Liver (tissue), 9 donors: ENCODE results near the gene KLF2. TPM values are rescaled to one million over a fixed set of nuclear protein-coding genes. Genes with fewer than 3 reads are reported as not detected.

Experiments
- DNase-seq: peaks from one replicate; pipeline ENCODE4 v3.0.0-alpha.2; 2017; ENCODE audit warnings: low spot score
- H3K27ac ChIP-seq, 2 donors: one replicate each; pipeline ENCODE4 v1.7.0; 2013; ENCODE audit warnings: inconsistent platforms in 2 of 2, low read length in 2 of 2, control low read depth in 1 of 2, low read depth in 1 of 2, mild to moderate bottlenecking in 1 of 2
- H3K27me3 ChIP-seq, 4 donors: one replicate each; pipeline versions ENCODE4 v1.6.1 to v1.7.0; 2013; ENCODE audit warnings: low read length in 3 of 4, inconsistent platforms in 1 of 4, mild to moderate bottlenecking in 1 of 4, moderate library complexity in 1 of 4; ENCODE audit not compliant: control insufficient read depth in 4 of 4, insufficient read depth in 4 of 4
- H3K36me3 ChIP-seq, 4 donors: one replicate each; pipeline versions ENCODE4 v1.6.1 to v1.7.0; 2013; ENCODE audit warnings: low read length in 3 of 4, mild to moderate bottlenecking in 3 of 4, low read depth in 1 of 4, moderate library complexity in 1 of 4; ENCODE audit not compliant: control insufficient read depth in 4 of 4, insufficient read depth in 3 of 4
- H3K4me1 ChIP-seq, 4 donors: one replicate each; pipeline versions ENCODE4 v1.6.1 to v1.7.0; 2013; ENCODE audit warnings: low read length in 3 of 4, mild to moderate bottlenecking in 3 of 4, moderate library complexity in 1 of 4; ENCODE audit not compliant: control insufficient read depth in 4 of 4, insufficient read depth in 4 of 4
- H3K4me3 ChIP-seq, 3 donors: one replicate each; pipeline versions ENCODE4 v1.6.1 to v1.7.0; 2013; ENCODE audit warnings: low read length in 3 of 3, control low read depth in 1 of 3, low read depth in 1 of 3, mild to moderate bottlenecking in 1 of 3
- H3K9ac ChIP-seq, 2 donors: one replicate each; pipeline ENCODE4 v1.7.0; 2013; ENCODE audit warnings: low read length in 2 of 2, mild to moderate bottlenecking in 2 of 2, moderate library complexity in 2 of 2, control low read depth in 1 of 2, low read depth in 1 of 2
- H3K9me3 ChIP-seq, 4 donors: one replicate each; pipeline versions ENCODE4 v1.6.1 to v1.7.0; 2013; ENCODE audit warnings: low read length in 3 of 4; ENCODE audit not compliant: control insufficient read depth in 4 of 4
- EGR1 ChIP-seq, 2 donors: IDR thresholded peaks; 2 replicates each; pipeline ENCODE4 v1.6.1; 2016 to 2018; ENCODE audit warnings: antibody characterized with exemption in 2 of 2, low read depth in 2 of 2
- FOXA1 ChIP-seq: IDR thresholded peaks from 2 replicates; pipeline ENCODE4 v1.6.1; 2016; ENCODE audit warnings: antibody characterized with exemption
- FOXA2 ChIP-seq: IDR thresholded peaks from 2 replicates; pipeline ENCODE4 v1.6.1; 2016; ENCODE audit warnings: antibody characterized with exemption
- GABPA ChIP-seq, 2 donors: IDR thresholded peaks in 1 of 2; conservative IDR thresholded peaks in 1 of 2; 2 replicates each; pipeline ENCODE4 v1.6.1; 2016; ENCODE audit warnings: antibody characterized with exemption in 2 of 2, mild to moderate bottlenecking in 1 of 2, moderate library complexity in 1 of 2
- HNF4A ChIP-seq, 2 donors: conservative IDR thresholded peaks; 2 replicates each; pipeline ENCODE4 v1.6.1; 2016; ENCODE audit warnings: antibody characterized with exemption in 2 of 2, mild to moderate bottlenecking in 2 of 2
- HNF4G ChIP-seq: IDR thresholded peaks from 2 replicates; pipeline ENCODE4 v1.6.1; 2016; ENCODE audit warnings: antibody characterized with exemption
- JUND ChIP-seq, 2 donors: IDR thresholded peaks; 2 replicates each; pipeline ENCODE4 v1.6.1; 2016; ENCODE audit warnings: antibody characterized with exemption in 2 of 2
- NR2F2 ChIP-seq: IDR thresholded peaks from 2 replicates; pipeline ENCODE4 v1.6.1; 2016; ENCODE audit warnings: antibody characterized with exemption
- RAD21 ChIP-seq, 2 donors: IDR thresholded peaks; 2 replicates each; pipeline ENCODE4 v1.6.1; 2016; ENCODE audit warnings: antibody characterized with exemption in 2 of 2, mild to moderate bottlenecking in 2 of 2
- RXRA ChIP-seq, 2 donors: IDR thresholded peaks; 2 replicates each; pipeline ENCODE4 v1.6.1; 2017 to 2018; ENCODE audit warnings: antibody characterized with exemption in 2 of 2, mild to moderate bottlenecking in 1 of 2
- SP1 ChIP-seq: IDR thresholded peaks from 2 replicates; pipeline ENCODE4 v1.6.1; 2018; ENCODE audit warnings: antibody characterized with exemption, mild to moderate bottlenecking
- TAF1 ChIP-seq: conservative IDR thresholded peaks from 2 replicates; pipeline ENCODE4 v1.6.1; 2016; ENCODE audit warnings: antibody characterized with exemption, mild to moderate bottlenecking
- YY1 ChIP-seq: IDR thresholded peaks from 2 replicates; pipeline ENCODE4 v1.6.1; 2016; ENCODE audit warnings: antibody characterized with exemption, mild to moderate bottlenecking
- WGBS: extraction: QIAGEN DNeasy Blood & Tissue Kit; methylation state at CpG from one replicate; pipeline ENCODE4 v1.1.7; 2013; 5-methylcytosine and 5-hydroxymethylcytosine counted together
- polyA plus RNA-seq, 2 donors: library from polyadenylated mRNA; stranded (reverse) in 1 of 2; unstranded in 1 of 2; fragments of 200-250 nt in 1 of 2; fragments of >200 nt in 1 of 2; fragmentation: Nextera tagmentation in 1 of 2; extraction: Ambion mirVana in 1 of 2; gene quantifications; one replicate each; pipeline versions ENCODE4 v1.2.1 to v1.2.3, GENCODE V29; 2013 to 2015
- total RNA-seq, 2 donors: library from RNA; depleted of rRNA; stranded (reverse); fragments of >200 nt; gene quantifications; one replicate each; pipeline ENCODE4 v1.2.3, GENCODE V29; 2014
- TF ChIP-seq, protein P1 (sequence below): fragments of 150-350 bp; IDR thresholded peaks from 2 replicates; pipeline ENCODE4 v1.5.1; 2017; ENCODE audit warnings: improper control_type of control experiment, low read depth, low read length; ENCODE audit not compliant: missing input control
- TF ChIP-seq, protein P2 (sequence below): IDR thresholded peaks from 2 replicates; pipeline ENCODE4 v1.6.1; 2016; ENCODE audit warnings: antibody characterized with exemption
- TF ChIP-seq, protein P3 (sequence below): IDR thresholded peaks from 2 replicates; pipeline ENCODE4 v1.6.1; 2016; ENCODE audit warnings: antibody characterized with exemption
- TF ChIP-seq, protein P4 (sequence below): IDR thresholded peaks from 2 replicates; pipeline ENCODE4 v1.6.1; 2016; ENCODE audit warnings: antibody characterized with exemption, mild to moderate bottlenecking
- TF ChIP-seq, protein P5 (sequence below): IDR thresholded peaks from 2 replicates; pipeline ENCODE4 v1.6.1; 2016; ENCODE audit warnings: antibody characterized with exemption
- donor health status: healthy.
- donor health status: healthy.
- donor health status: healthy.
- donor health status: healthy.
- donor health status: healthy.

The KLF2 gene
- total and polyA plus RNA-seq, 4 donors: 3.9 to 11.2 (median 4.2) TPM

DNA sequence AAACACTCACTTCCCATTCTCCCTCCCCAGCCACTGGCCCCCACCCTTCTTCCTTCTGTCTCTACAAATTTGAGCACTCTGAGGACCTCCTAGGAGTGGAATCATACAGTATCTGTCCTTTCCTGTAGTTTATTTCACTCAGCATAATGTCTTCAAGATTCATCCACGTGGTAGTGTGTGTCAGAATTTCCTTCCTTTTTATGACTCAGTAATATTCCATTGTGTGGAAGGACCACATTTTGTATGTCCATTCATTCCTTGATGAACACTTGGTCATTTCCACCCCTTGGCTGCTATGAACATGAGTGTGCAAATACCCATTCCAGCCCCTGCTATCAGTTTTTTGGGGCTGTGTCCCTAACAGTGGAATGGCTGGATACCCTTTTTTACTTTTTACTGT is 9.8 kb downstream of the KLF2 start (continued):
- TF ChIP-seq, protein P1, sequence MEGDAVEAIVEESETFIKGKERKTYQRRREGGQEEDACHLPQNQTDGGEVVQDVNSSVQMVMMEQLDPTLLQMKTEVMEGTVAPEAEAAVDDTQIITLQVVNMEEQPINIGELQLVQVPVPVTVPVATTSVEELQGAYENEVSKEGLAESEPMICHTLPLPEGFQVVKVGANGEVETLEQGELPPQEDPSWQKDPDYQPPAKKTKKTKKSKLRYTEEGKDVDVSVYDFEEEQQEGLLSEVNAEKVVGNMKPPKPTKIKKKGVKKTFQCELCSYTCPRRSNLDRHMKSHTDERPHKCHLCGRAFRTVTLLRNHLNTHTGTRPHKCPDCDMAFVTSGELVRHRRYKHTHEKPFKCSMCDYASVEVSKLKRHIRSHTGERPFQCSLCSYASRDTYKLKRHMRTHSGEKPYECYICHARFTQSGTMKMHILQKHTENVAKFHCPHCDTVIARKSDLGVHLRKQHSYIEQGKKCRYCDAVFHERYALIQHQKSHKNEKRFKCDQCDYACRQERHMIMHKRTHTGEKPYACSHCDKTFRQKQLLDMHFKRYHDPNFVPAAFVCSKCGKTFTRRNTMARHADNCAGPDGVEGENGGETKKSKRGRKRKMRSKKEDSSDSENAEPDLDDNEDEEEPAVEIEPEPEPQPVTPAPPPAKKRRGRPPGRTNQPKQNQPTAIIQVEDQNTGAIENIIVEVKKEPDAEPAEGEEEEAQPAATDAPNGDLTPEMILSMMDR: no peak
- no peak for TF ChIP-seq HNF4A (conservative IDR thresholded peaks at IDR 0.05)
- no peak for TF ChIP-seq GABPA (IDR thresholded peaks at IDR 0.05 in 1 of 2, conservative IDR thresholded peaks at IDR 0.05 in 1 of 2)
- TF ChIP-seq YY1: no peak
- no peak for TF ChIP-seq HNF4G
- TF ChIP-seq EGR1 (IDR thresholded peaks at IDR 0.05; ENCODE audit: low read depth in 2 of 2): no peak
- TF ChIP-seq SP1: no peak
- no peak for TF ChIP-seq RAD21 (IDR thresholded peaks at IDR 0.05)

DNA sequence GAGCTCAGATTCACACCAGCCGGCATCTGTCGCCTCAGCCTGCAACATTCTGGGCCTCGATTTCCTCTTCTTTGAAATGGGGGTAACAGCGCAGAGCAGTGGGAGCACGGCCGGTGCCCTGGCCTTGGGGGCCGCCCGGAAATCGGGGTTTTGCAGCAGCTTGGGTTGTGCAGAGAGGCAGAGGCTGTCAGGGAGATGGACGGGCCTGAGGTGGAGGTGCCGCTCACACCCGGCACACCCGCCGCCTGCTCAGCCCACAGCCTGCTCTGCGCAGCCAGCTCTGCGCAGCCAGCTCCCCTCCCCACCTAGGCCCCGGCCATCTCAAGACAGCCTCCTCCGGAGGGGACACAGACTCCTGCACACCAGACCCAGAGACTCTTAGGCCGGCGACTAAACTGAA is 10.6 kb downstream of the KLF2 start:
- no peaks in the 10 kb centered on the region for H3K27me3 ChIP-seq
- H3K9ac ChIP-seq: no peak overlapping the region
- no peaks in the 10 kb centered on the region for H3K9me3 ChIP-seq
- no peaks in the 10 kb centered on the region for H3K36me3 ChIP-seq
- TF ChIP-seq, protein P2, sequence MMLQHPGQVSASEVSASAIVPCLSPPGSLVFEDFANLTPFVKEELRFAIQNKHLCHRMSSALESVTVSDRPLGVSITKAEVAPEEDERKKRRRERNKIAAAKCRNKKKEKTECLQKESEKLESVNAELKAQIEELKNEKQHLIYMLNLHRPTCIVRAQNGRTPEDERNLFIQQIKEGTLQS: no peak
- TF ChIP-seq JUND (IDR thresholded peaks at IDR 0.05) (no peak), NR2F2 (no peak), GABPA (IDR thresholded peaks at IDR 0.05 in 1 of 2, conservative IDR thresholded peaks at IDR 0.05 in 1 of 2) (no peak), RAD21 (IDR thresholded peaks at IDR 0.05) (no peak), YY1 (no peak), HNF4A (conservative IDR thresholded peaks at IDR 0.05) (no peak), FOXA1 (no peak), HNF4G (no peak), FOXA2 (no peak), EGR1 (IDR thresholded peaks at IDR 0.05; ENCODE audit: low read depth in 2 of 2) (no peak), SP1 (no peak), TAF1 (no peak), RXRA (IDR thresholded peaks at IDR 0.05) (no peak)
- TF ChIP-seq, protein P3, sequence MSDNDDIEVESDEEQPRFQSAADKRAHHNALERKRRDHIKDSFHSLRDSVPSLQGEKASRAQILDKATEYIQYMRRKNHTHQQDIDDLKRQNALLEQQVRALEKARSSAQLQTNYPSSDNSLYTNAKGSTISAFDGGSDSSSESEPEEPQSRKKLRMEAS: no peak
- TF ChIP-seq, protein P4, sequence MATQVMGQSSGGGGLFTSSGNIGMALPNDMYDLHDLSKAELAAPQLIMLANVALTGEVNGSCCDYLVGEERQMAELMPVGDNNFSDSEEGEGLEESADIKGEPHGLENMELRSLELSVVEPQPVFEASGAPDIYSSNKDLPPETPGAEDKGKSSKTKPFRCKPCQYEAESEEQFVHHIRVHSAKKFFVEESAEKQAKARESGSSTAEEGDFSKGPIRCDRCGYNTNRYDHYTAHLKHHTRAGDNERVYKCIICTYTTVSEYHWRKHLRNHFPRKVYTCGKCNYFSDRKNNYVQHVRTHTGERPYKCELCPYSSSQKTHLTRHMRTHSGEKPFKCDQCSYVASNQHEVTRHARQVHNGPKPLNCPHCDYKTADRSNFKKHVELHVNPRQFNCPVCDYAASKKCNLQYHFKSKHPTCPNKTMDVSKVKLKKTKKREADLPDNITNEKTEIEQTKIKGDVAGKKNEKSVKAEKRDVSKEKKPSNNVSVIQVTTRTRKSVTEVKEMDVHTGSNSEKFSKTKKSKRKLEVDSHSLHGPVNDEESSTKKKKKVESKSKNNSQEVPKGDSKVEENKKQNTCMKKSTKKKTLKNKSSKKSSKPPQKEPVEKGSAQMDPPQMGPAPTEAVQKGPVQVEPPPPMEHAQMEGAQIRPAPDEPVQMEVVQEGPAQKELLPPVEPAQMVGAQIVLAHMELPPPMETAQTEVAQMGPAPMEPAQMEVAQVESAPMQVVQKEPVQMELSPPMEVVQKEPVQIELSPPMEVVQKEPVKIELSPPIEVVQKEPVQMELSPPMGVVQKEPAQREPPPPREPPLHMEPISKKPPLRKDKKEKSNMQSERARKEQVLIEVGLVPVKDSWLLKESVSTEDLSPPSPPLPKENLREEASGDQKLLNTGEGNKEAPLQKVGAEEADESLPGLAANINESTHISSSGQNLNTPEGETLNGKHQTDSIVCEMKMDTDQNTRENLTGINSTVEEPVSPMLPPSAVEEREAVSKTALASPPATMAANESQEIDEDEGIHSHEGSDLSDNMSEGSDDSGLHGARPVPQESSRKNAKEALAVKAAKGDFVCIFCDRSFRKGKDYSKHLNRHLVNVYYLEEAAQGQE: no peak
- TF ChIP-seq, protein P1: no peak
- TF ChIP-seq, protein P5, sequence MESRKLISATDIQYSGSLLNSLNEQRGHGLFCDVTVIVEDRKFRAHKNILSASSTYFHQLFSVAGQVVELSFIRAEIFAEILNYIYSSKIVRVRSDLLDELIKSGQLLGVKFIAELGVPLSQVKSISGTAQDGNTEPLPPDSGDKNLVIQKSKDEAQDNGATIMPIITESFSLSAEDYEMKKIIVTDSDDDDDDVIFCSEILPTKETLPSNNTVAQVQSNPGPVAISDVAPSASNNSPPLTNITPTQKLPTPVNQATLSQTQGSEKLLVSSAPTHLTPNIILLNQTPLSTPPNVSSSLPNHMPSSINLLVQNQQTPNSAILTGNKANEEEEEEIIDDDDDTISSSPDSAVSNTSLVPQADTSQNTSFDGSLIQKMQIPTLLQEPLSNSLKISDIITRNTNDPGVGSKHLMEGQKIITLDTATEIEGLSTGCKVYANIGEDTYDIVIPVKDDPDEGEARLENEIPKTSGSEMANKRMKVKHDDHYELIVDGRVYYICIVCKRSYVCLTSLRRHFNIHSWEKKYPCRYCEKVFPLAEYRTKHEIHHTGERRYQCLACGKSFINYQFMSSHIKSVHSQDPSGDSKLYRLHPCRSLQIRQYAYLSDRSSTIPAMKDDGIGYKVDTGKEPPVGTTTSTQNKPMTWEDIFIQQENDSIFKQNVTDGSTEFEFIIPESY: no peak
- peaks cover 0 to 7% (median 1%) of the 10 kb centered on the region in 4 donors for H3K4me1 ChIP-seq
- DNase-seq: no peak
- no peak overlapping the region for H3K4me3 ChIP-seq
- H3K27ac ChIP-seq: no peak overlapping the region
- 95% methylated on average over 20 of the region's 20 CpGs for WGBS
